ENCODE results near the gene OR8D1. TPM values are rescaled to one million over a fixed set of nuclear protein-coding genes. Genes with fewer than 3 reads are reported as not detected.
"Not testable (repeated sequence)": the region's sequence is repeated elsewhere in the genome, so short reads cannot be mapped to it uniquely, and the experiment has no call there.

The OR8D1 gene
- polyA plus RNA-seq, 4 donors: not detected

DNA sequence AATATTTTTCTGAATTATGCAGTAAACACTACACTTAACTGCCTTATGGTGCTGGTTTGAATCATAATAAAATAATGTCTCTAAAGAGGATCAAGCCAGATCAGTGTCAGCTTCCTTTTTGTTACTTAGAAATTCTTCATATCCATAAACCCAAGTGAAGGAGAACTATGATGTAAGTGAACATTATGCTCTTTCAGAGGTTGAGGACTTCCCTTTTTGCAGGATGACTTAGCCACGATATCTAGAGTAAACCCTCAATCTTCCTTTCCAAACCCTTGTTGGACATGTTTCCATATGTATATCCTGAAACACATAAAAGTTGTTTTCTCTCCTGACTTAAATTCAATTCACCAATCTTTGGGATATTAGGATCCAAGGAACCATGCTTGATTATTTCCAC lies 19.1 kb downstream of the OR8D1 start:
- DNase-seq (ENCODE audit: low read depth in 4 of 4, low spot score in 2 of 4): no peak

DNA sequence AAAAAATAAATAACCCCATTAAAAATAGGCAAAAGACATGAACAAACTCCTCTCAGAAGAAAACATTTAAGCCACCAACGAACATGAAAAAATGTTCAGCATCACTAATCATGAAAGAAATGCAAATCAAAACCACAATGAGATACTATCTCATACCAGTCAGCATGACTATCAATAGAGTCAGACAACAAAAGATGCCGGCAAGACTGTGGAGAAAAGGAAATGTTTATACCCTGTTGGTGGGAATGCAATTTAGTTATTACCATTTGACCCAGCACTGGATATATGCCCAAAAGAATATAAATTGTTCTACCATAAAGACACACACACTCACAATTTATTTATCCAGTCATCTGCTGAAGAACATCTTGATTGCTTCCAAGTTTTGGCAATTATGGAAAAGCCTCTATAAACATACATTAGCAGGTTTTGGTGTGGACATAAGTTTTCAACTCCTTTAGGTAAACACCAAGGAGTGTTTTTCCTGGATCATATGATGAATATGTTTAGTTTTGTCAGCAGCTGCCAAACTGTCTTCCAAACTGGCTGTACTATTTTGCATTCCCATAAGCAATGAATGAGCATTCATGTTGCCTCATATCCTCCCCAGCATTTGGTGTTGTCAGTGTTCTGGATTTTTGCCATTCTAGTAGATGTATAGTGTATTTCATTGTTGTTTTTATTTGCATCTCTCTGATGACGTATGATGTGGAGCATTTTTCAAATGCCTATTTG lies 28.0 kb downstream of the OR8D1 start:
- DNase-seq (ENCODE audit: low read depth in 4 of 4, low spot score in 2 of 4): no peak

DNA sequence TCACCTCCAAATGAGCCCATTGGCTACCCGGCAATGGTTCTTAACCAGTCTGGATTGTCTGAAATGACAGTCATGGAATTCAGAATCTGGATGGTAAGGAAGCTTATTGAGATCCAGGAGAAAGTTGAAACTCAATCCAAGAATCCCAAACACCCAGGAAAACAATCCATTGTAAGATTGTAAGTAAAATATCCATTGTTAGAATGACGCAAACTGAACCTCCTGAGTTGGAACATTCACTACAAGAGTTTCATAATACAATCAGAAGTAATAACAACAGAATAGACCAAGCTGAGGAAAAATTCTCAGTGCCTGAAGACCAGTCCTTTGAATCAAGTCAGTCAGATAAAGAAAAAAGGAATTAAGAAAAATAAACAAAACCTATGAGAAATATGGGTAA lies 35.5 kb downstream of the OR8D1 start:
- DNase-seq (ENCODE audit: low read depth in 4 of 4, low spot score in 2 of 4): no peak

DNA sequence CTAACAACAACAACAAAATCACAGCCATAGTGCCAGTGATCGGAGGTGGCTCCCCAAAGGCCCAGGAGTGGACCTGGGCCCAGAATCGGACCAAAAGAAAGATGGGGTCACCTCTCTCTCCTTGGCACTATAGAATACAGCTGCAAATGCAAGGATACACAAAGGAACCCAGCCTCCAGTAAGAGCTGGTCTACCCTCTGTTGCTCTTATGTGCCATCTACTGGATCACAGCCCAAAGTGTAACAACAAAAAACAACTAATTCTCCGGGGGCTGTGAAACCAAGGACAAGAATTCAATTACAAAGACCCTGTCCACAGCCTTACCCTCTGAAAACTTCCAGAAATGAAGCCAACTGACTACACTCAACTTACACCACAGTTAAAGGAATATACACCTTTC lies 35.9 kb downstream of the OR8D1 start:
- no peak for DNase-seq (ENCODE audit: low read depth in 4 of 4, low spot score in 2 of 4)

DNA sequence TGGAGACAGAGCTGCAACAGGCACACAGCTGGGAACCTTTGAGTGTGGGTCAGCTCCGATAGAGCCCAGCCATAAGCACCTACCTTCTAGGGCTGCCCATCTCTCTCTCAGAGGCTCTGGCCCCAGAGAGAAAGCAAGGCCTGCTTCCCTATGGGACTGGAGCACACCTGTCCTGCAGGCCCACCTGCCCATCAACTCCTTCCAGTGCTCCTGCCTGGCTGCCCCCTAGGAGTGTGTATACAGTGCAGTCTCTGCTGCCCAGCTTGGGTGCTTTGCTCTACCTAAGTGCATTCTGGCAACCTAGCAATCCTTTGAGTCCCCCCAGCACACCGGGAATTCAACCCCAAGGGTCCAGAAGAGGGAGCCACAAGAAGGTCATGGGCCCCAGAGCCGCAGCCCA lies 36.5 kb downstream of the OR8D1 start:
- DNase-seq (ENCODE audit: low read depth in 4 of 4, low spot score in 2 of 4): no peak

DNA sequence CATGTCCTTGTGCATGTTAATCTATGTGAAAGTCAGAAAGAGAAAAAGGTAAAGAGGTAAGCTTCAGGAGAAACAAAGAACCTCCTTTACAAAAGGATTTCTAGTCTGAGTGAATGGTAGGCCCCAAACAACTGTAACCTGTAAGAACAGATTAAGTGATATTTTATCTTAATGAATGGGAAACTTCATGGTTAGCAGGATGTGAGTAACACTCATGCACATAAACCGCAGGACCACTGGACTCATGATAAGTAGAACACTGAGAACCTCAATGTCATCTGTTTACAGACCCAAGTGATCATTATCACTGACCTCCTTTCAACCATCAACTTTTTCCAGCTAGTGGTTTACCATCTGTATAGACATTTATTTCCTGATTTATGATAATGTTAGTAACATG lies 37.7 kb downstream of the OR8D1 start:
- DNase-seq (ENCODE audit: low read depth in 4 of 4, low spot score in 2 of 4): no peak

DNA sequence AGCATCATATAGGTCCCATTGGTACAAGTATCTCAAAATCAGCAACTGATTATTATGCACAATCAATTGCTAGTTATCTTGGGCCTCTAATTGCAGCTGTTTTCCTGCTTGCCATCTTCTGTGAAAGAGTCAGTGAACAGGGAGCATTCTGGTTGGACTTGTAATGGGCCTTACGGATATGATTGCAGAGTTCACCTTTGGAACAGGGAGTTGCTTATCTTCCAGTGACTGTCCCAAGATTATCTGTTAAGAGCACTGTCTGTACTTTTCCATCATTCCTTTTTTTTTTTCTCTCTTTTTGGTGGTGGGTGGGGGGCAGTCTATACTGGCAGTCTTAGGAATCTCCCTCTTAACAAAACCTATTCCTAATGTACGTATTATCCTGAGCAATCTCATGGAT lies 39.7 kb downstream of the OR8D1 start:
- DNase-seq (ENCODE audit: low read depth in 4 of 4, low spot score in 2 of 4): no peak

DNA sequence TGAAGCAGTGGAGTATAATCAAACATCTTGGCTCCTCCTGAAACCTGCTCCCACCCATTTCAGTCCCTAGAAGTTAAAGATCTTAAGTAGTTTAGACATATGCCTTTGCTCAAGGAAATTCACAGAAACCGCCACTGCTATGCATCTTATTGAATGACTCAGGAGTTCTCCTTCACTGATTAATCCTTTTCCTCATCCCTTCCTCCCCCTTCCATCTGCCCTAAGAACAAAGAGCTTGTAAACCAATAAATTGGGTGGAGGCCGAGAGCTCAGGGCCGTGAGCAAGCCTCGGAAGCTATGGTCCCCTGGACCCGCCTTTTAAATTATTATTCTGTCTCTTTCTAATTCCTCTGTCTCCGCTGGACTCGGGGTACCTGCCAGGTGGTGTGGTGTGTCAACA lies 42.9 kb downstream of the OR8D1 start:
- not testable (repeated sequence) for DNase-seq (ENCODE audit: low read depth in 4 of 4, low spot score in 2 of 4)

DNA sequence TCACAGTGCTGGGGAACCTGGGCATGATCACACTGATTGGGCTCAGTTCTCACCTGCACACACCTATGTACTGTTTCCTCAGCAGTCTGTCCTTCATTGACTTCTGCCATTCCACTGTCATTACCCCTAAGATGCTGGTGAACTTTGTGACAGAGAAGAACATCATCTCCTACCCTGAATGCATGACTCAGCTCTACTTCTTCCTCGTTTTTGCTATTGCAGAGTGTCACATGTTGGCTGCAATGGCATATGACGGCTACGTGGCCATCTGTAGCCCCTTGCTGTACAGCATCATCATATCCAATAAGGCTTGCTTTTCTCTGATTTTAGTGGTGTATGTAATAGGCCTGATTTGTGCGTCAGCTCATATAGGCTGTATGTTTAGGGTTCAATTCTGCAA lies 48.7 kb downstream of the OR8D1 start:
- not testable (repeated sequence) for DNase-seq (ENCODE audit: low read depth in 4 of 4, low spot score in 2 of 4)

DNA sequence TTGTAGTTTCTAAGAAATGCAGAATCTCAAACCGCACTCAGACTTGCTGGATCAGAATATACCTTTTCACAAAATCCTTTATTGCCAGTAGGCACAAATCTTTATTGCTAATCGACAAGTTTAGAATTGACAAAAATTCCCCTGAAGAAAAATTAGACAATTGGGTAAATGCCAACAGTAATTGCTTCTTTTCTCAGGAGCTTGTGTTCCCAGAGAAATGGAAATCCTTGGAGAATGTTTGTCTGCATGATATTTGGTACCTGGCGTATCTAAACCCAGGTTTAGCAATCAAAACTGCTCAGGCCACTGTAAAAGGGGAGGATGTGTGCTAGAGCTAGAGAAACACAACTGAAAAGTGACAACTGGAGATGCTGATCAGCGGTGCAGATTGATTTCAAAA lies 57.7 kb downstream of the OR8D1 start, which contains the start of gene OR8G5:
TSS of gene OR8G5 (plus strand) at position 301 of the 400 bp plus-strand sequence. CDS start 8,556 bp downstream, outside the sequence.
- no peak for DNase-seq (ENCODE audit: low read depth in 4 of 4, low spot score in 2 of 4)

Other genes starting within 250 kb of the OR8D1 start
- gene VWA5A, start 198.5 kb downstream of the OR8D1 start, polyA plus RNA-seq (ENCODE audit: insufficient read length in 4 of 4): 10 to 100 TPM; 12.4 to 16.6 (median 14.6) TPM
- not detected for gene OR10D3, start 130.6 kb downstream of the OR8D1 start, polyA plus RNA-seq (ENCODE audit: insufficient read length in 4 of 4)
- under 1 TPM in 1 of 4 donors, not detected in 3; 0.02 TPM for gene OR8G1, start 72.9 kb downstream of the OR8D1 start, polyA plus RNA-seq (ENCODE audit: insufficient read length in 4 of 4)
- not detected for gene OR8G5, start 57.6 kb downstream of the OR8D1 start, polyA plus RNA-seq (ENCODE audit: insufficient read length in 4 of 4)
- not detected for gene OR8D2, start 6.2 kb upstream of the OR8D1 start, polyA plus RNA-seq (ENCODE audit: insufficient read length in 4 of 4)
- not detected for gene OR8B2, start 70.5 kb upstream of the OR8D1 start, polyA plus RNA-seq (ENCODE audit: insufficient read length in 4 of 4)
- gene OR8B3, start 85.1 kb upstream of the OR8D1 start, polyA plus RNA-seq (ENCODE audit: insufficient read length in 4 of 4): not detected
- gene OR8B4, start 110.9 kb upstream of the OR8D1 start, polyA plus RNA-seq (ENCODE audit: insufficient read length in 4 of 4): not detected
- gene OR8B8, start 131.7 kb upstream of the OR8D1 start, polyA plus RNA-seq (ENCODE audit: insufficient read length in 4 of 4): under 1 TPM in 2 of 4 donors, not detected in 2; 0.03 to 0.07 TPM
- not detected for gene OR8B12, start 229.7 kb upstream of the OR8D1 start, polyA plus RNA-seq (ENCODE audit: insufficient read length in 4 of 4)